AG04450 (cell line): ENCODE measurements around the gene HEATR9. TPM values are rescaled to one million over a fixed set of nuclear protein-coding genes. Genes with fewer than 3 reads are reported as not detected.

ENCODE experiments used
- CTCF ChIA-PET: fragments of 300-600, 350-600 bp; formaldehyde crosslinking; extraction: SDS; loops from one replicate; lab custom pipeline; 2022; ENCODE audit warnings: antibody characterized with exemption, inconsistent platforms; lab: Charles Lee
- POLR2A ChIA-PET: fragments of 350-600 bp; formaldehyde crosslinking; extraction: SDS; loops from one replicate; lab custom pipeline; 2021; ENCODE audit warnings: antibody characterized with exemption, inconsistent platforms; lab: Yijun Ruan, JAX
- DNase-seq: peaks from one replicate; pipeline ENCODE4 v3.0.0-alpha.2; 2011; ENCODE audit warnings: low read depth, low spot score
- H3K27ac ChIP-seq: one replicate; pipeline ENCODE4 v1.5.1; 2012; ENCODE audit warnings: low read depth, low read length, control low read depth
- H3K27me3 ChIP-seq: one replicate; pipeline ENCODE4 v1.6.0; 2012; ENCODE audit warnings: low read length; ENCODE audit not compliant: control insufficient read depth, insufficient read depth
- H3K4me3 ChIP-seq: 2 replicates; pipeline ENCODE4 v1.5.1; 2011; ENCODE audit warnings: mild to moderate bottlenecking, low read depth, low read length, control low read depth
- H3K9me3 ChIP-seq: 2 replicates; pipeline ENCODE4 v1.5.1; 2012; ENCODE audit warnings: low read length; ENCODE audit not compliant: control insufficient read depth, insufficient read depth
- CTCF ChIP-seq: IDR thresholded peaks from 2 replicates; pipeline ENCODE4 v1.5.1; 2011; ENCODE audit warnings: low read depth, low read length, control low read depth, inconsistent platforms
- polyA plus RNA-seq: library from polyadenylated mRNA; depleted of rRNA; stranded (reverse); fragments of >200 nt; gene quantifications from 2 replicates; pipeline ENCODE4 v1.2.3, GENCODE V29; 2011

HEATR9 gene
- polyA plus RNA-seq, 1 experiment = not detected

DNA sequence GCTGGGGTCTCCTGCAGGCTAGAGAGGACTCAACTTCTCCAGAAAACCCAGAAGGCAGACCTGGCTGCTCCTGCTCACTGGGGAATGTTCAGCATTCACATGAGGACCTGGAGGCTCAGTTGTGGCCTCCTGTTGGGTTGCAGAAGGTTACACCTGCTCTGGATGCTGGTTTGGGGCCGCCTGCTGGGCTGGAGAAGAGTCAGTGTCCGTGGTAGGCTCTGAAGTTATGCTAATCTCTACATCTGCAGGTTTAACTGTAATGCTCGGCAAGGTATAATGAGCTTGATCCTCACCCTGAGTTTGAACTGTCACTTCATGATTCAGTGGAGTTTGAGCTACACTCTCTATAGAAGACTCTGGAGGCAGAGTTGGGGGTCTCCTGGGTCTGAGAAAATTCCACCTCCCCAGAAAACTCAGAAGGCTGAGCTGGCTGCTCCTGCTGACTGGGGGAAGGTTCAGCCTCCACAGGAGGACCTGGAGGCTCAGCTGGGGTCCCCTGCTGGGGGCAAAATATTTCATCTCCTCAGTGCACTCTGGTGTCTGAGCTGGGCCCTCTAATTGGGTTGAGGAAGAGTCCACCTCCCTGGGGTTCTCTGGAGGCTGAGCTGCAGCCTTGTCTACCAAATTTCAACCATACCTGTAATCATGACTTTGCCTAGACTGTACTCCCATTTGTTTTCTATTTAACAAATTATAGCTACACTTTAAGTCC is 38.4 kb upstream of the HEATR9 start:
- H3K9me3 ChIP-seq = no peaks in the 10 kb centered on the region
- peaks cover 3% of the 10 kb centered on the region for H3K27me3 ChIP-seq
- TF ChIP-seq CTCF = no peak
- POLR2A ChIA-PET = interaction anchor here (1.1 kb wide), 1 partner anchor 98 kb away, joined by 3 read pairs; the partner anchor contains the start of gene TAF15
- no peak overlapping the region for H3K27ac ChIP-seq
- no peak overlapping the region for H3K4me3 ChIP-seq
- DNase-seq = no peak
- CTCF ChIA-PET = no interaction called here

GRCh38 chr17:35906191-35906925 is 37.7 kb upstream of the HEATR9 start:
- POLR2A ChIA-PET = interaction anchor here (1.1 kb wide), 1 partner anchor 97 kb away, joined by 3 read pairs; the partner anchor contains the start of gene TAF15
- DNase-seq = no peak
- H3K4me3 ChIP-seq = no peak overlapping the region
- TF ChIP-seq CTCF = no peak
- CTCF ChIA-PET = no interaction called here
- peaks cover 3% of the 10 kb centered on the region for H3K27me3 ChIP-seq
- H3K27ac ChIP-seq = no peak overlapping the region
- H3K9me3 ChIP-seq = no peaks in the 10 kb centered on the region

- H3K27me3 ChIP-seq = peaks cover 5% of the 10 kb centered on the region
- H3K9me3 ChIP-seq = no peaks in the 10 kb centered on the region
- POLR2A ChIA-PET = interaction anchor here (0.6 kb wide), 1 partner anchor 44 kb away, joined by 3 read pairs; no protein-coding TSS in a partner anchor
- H3K4me3 ChIP-seq = no peak overlapping the region
- H3K27ac ChIP-seq = no peak overlapping the region
- TF ChIP-seq CTCF = no peak
- no peak for DNase-seq
- CTCF ChIA-PET = no interaction called here
Measured at GRCh38 chr17:35903451-35903850, 34.8 kb upstream of the HEATR9 start.

DNA sequence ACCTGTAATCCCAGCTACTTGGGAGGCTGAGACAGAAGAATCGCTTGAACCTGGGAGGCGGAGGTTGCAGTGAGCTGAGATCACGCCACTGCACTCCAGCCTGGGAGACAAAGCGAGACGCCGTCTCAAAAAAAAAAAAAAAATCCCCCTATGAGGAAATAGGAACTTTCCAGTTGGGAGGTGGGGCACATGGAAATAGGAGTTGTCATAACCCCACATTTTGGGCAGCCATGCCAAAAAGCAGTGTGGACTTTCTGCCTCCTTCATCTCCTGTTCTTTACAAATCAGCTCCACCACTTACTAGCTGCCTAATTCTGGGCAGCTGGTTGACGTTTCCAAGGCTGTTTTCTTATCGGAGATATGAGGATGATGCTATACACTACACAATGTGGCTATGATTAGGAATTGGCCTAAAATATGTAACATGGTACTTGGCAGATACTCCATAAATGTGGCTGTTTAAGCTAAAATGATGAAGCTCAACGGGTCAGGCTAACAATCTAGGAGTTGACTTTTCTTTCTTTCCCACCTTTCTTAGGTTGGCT is 33.0 kb upstream of the HEATR9 start:
- no peak overlapping the region for H3K27ac ChIP-seq
- ChIA-PET CTCF (no interaction called here), POLR2A (no interaction called here)
- no peak for TF ChIP-seq CTCF
- no peak overlapping the region for H3K4me3 ChIP-seq
- no peak for DNase-seq
- H3K27me3 ChIP-seq = peaks cover 2% of the 10 kb centered on the region
- H3K9me3 ChIP-seq = no peaks in the 10 kb centered on the region
